Astrocyte (in vitro differentiated cells and primary cell): ENCODE results near the gene TSPAN32. TPM values are rescaled to one million over a fixed set of nuclear protein-coding genes. Genes with fewer than 3 reads are reported as not detected.

ENCODE experiments used
- DNase-seq: peaks from one replicate; pipeline ENCODE4 v3.0.0-alpha.2; 2010; ENCODE audit warnings: low read depth
- FAIRE-seq: peaks from 2 replicates; lab custom pipeline; 2011; peaks lifted over from hg19 to GRCh38; lab: Jason Lieb, UNC
- H2AFZ ChIP-seq: 2 replicates; pipeline ENCODE4 v1.6.0; 2012; ENCODE audit warnings: low read depth, low read length, inconsistent platforms
- H3K27ac ChIP-seq: 2 replicates; pipeline ENCODE4 v1.5.1; 2011; ENCODE audit warnings: low read depth, low read length, inconsistent platforms
- H3K27me3 ChIP-seq: 2 replicates; pipeline ENCODE4 v1.6.0; 2011; ENCODE audit warnings: low read length, inconsistent platforms; ENCODE audit not compliant: insufficient read depth
- H3K36me3 ChIP-seq: 2 replicates; pipeline ENCODE4 v1.5.1; 2011; ENCODE audit warnings: low read length, inconsistent platforms; ENCODE audit not compliant: insufficient read depth
- H3K4me1 ChIP-seq: 2 replicates; pipeline ENCODE4 v1.5.1; 2011; ENCODE audit warnings: low read length, inconsistent platforms; ENCODE audit not compliant: insufficient read depth
- H3K4me2 ChIP-seq: 2 replicates; pipeline ENCODE4 v1.6.0; 2012; ENCODE audit warnings: low read length, inconsistent platforms
- H3K4me3 ChIP-seq: 2 replicates; pipeline ENCODE4 v1.5.1; 2011; ENCODE audit warnings: low read depth, mild to moderate bottlenecking, low read length, inconsistent platforms; ENCODE audit not compliant: insufficient read depth
- H3K79me2 ChIP-seq: 2 replicates; pipeline ENCODE4 v1.6.0; 2012; ENCODE audit warnings: mild to moderate bottlenecking, low read length, inconsistent platforms; ENCODE audit not compliant: insufficient read depth
- H3K9ac ChIP-seq: 2 replicates; pipeline ENCODE4 v1.6.0; 2012; ENCODE audit warnings: mild to moderate bottlenecking, low read length, inconsistent platforms
- H3K9me3 ChIP-seq: 2 replicates; pipeline ENCODE4 v1.5.1; 2012; ENCODE audit warnings: low read depth, mild to moderate bottlenecking, low read length, inconsistent platforms; ENCODE audit not compliant: insufficient read depth
- H4K20me1 ChIP-seq: 2 replicates; pipeline ENCODE4 v1.6.0; 2012; ENCODE audit warnings: low read length, inconsistent platforms; ENCODE audit not compliant: insufficient read depth
- H3K27ac Mint-ChIP-seq: one replicate; pipeline ENCODE4 v1.8.0; 2021; ENCODE audit warnings: mild to moderate bottlenecking, mixed read lengths; ENCODE audit not compliant: unreplicated experiment
- H3K27me3 Mint-ChIP-seq: one replicate; pipeline ENCODE4 v1.8.0; 2021; ENCODE audit warnings: low read depth, mixed read lengths; ENCODE audit not compliant: unreplicated experiment
- H3K36me3 Mint-ChIP-seq: one replicate; pipeline ENCODE4 v1.8.0; 2021; ENCODE audit warnings: low read depth, mixed read lengths; ENCODE audit not compliant: unreplicated experiment
- H3K4me1 Mint-ChIP-seq: one replicate; pipeline ENCODE4 v1.8.0; 2021; ENCODE audit warnings: low read depth, mixed read lengths; ENCODE audit not compliant: unreplicated experiment
- H3K4me3 Mint-ChIP-seq: one replicate; pipeline ENCODE4 v1.8.0; 2021; ENCODE audit warnings: mild to moderate bottlenecking, moderate library complexity, mixed read lengths; ENCODE audit not compliant: unreplicated experiment
- H3K9me3 Mint-ChIP-seq: one replicate; pipeline ENCODE4 v1.8.0; 2021; ENCODE audit warnings: mild to moderate bottlenecking, mixed read lengths; ENCODE audit not compliant: unreplicated experiment
- EZH2 ChIP-seq: IDR thresholded peaks from 2 replicates; pipeline ENCODE4 v1.6.1; 2012; ENCODE audit warnings: mild to moderate bottlenecking, low read length, inconsistent platforms; ENCODE audit not compliant: insufficient read depth
- total RNA-seq: library from RNA; stranded (reverse); gene quantifications from 2 replicates; pipeline ENCODE4 v1.2.1, GENCODE V29; 2021
- TF ChIP-seq, protein P1 (sequence below): IDR thresholded peaks from 2 replicates; pipeline ENCODE4 v1.5.1; 2011; ENCODE audit warnings: low read depth, mild to moderate bottlenecking, inconsistent platforms, low read length, moderate library complexity; ENCODE audit not compliant: insufficient read depth

Gene TSPAN32
- total RNA-seq, 1 donor from 2014 or later, result not detected

DNA sequence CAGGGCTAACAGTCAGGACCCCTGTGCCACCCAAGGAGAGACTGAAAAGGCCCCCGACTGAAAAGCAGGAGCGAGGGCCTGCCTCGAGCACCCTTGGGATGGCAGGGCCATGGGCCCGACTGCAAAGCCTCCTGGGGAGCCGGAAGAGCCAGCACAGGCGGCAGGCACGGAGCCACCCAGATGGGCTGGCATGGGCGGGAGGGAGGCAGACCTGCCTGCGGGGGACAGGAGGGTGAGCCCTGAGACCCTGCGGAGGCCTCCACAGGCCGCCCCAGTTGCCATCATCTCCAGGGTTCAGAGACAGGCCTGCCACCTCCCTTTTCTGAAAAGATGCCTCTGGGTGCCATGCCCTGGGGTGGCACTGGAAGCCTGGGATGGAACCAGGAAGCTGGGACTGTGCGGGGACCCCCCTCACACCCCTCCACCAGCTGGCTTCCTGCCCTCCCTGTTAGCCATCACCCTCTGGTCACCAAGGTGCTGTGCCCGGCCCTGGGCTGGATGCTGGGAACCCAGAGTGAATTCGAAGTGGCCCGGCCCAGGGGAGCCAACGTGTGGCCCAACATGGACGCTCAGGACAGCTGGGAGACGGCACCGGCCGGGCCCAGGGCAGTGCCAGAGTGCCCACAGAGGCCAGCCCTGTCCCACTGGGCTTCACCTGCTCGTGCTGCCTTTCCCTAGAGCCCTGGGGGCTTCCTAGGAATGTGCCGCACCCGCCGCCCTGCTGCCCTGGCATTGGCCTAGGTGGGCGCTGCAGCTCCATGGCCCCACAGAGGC, 13.8 kb downstream of the TSPAN32 start:
- no peaks in the 10 kb centered on the region for H4K20me1 ChIP-seq
- peaks cover 27% of the 10 kb centered on the region for H3K27me3 Mint-ChIP-seq
- TF ChIP-seq EZH2, result no peak
- TF ChIP-seq, protein P1, sequence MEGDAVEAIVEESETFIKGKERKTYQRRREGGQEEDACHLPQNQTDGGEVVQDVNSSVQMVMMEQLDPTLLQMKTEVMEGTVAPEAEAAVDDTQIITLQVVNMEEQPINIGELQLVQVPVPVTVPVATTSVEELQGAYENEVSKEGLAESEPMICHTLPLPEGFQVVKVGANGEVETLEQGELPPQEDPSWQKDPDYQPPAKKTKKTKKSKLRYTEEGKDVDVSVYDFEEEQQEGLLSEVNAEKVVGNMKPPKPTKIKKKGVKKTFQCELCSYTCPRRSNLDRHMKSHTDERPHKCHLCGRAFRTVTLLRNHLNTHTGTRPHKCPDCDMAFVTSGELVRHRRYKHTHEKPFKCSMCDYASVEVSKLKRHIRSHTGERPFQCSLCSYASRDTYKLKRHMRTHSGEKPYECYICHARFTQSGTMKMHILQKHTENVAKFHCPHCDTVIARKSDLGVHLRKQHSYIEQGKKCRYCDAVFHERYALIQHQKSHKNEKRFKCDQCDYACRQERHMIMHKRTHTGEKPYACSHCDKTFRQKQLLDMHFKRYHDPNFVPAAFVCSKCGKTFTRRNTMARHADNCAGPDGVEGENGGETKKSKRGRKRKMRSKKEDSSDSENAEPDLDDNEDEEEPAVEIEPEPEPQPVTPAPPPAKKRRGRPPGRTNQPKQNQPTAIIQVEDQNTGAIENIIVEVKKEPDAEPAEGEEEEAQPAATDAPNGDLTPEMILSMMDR, result no peak

DNA sequence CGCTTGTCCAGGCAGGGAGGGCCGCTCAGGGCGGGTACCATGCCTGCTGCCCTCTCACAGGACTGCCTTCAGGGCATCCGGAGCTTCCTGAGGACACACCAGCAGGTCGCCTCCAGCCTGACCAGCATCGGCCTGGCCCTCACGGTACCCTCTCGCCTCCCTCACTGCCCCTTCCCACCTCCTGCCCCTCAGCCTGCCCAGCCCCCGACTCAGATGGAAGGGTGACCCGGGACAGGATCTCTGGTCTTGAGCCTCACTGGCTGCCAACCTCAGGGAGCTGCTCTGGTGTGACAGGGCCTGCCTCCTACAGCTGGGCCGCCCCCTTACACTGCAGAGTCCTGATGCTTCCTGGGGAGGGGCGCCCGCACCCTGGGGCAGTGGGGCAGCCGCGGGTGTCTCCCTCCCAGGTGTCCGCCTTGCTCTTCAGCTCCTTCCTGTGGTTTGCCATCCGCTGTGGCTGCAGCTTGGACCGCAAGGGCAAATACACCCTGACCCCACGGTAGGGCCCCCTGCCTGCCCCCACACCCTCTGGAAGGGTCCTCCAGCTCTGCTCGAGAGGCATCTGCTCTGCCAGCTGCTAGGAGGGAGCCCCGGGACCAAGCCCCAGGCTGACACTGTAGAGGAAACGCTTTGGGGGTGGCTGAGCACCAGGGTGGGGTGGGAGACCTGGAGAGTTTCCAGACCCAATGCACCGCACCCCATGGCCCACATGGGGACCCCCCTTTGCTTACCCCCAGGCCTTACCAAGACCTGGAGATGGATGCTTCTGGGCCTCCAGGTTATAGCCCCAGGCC, 14.6 kb downstream of the TSPAN32 start:
- Histone ChIP-seq H3K4me3 (no peak overlapping the region), H3K4me2 (no peak overlapping the region), H2AFZ (no peak overlapping the region), H4K20me1 (no peaks in the 10 kb centered on the region), H3K27ac (no peak overlapping the region), H3K36me3 (no peaks in the 10 kb centered on the region), H3K79me2 (no peaks in the 10 kb centered on the region), H3K4me1 (peaks cover 16% of the 10 kb centered on the region), H3K9ac (no peak overlapping the region), H3K27me3 (no peaks in the 10 kb centered on the region), H3K9me3 (no peaks in the 10 kb centered on the region)
- TF ChIP-seq EZH2, result no peak
- TF ChIP-seq, protein P1, result no peak
- Mint-ChIP-seq H3K9me3 (peaks cover 4% of the 10 kb centered on the region), H3K27ac (no peak overlapping the region), H3K27me3 (peaks cover 32% of the 10 kb centered on the region), H3K4me1 (no peaks in the 10 kb centered on the region), H3K36me3 (peaks cover 8% of the 10 kb centered on the region), H3K4me3 (no peak overlapping the region)
- DNase-seq, result no peak
- FAIRE-seq, result no peak

More for the DNA sequence above, 13.8 kb downstream of the TSPAN32 start:
- Mint-ChIP-seq H3K4me1 (no peaks in the 10 kb centered on the region), H3K36me3 (peaks cover 8% of the 10 kb centered on the region), H3K9me3 (peaks cover 4% of the 10 kb centered on the region), H3K4me3 (no peak overlapping the region), H3K27ac (no peak overlapping the region)
- Histone ChIP-seq H3K4me3 (no peak overlapping the region), H3K36me3 (no peaks in the 10 kb centered on the region), H3K9me3 (no peaks in the 10 kb centered on the region), H3K9ac (no peak overlapping the region), H3K79me2 (no peaks in the 10 kb centered on the region), H3K4me2 (no peak overlapping the region), H2AFZ (peak overlapping the region; percentile 60), H3K27me3 (no peaks in the 10 kb centered on the region), H3K27ac (no peak overlapping the region), H3K4me1 (peaks cover 16% of the 10 kb centered on the region)
- FAIRE-seq (no peak), DNase-seq (no peak)
